H1 (cell line): ENCODE data around the gene TMEM106C. TPM values are rescaled to one million over a fixed set of nuclear protein-coding genes. Genes with fewer than 3 reads are reported as not detected.

Source experiments
- CHD1 ChIP-seq: IDR thresholded peaks from 2 replicates; pipeline ENCODE4 v1.6.1; 2012; ENCODE audit warnings: low read depth, low read length, improper control_type of control experiment
- HDAC2 ChIP-seq, 2 experiments: fragments of 300-600 bp in 1 of 2; sonication (generic) in 1 of 2; IDR thresholded peaks; 2 replicates each; pipeline ENCODE4 v1.6.1; 2011 to 2012; ENCODE audit warnings: low read depth in 2 of 2, low read length in 2 of 2, mild to moderate bottlenecking in 2 of 2, moderate library complexity in 2 of 2, borderline replicate concordance in 1 of 2, inconsistent platforms in 1 of 2
- ZNF274 ChIP-seq: IDR thresholded peaks from 2 replicates; pipeline ENCODE4 v1.7.0; 2012; ENCODE audit warnings: low read length, borderline replicate concordance; ENCODE audit errors: extremely low read depth
- polyA plus RNA-seq, 7 experiments: library from polyadenylated mRNA; depleted of rRNA in 3 of 7; stranded (reverse) in 5 of 7; unstranded in 2 of 7; fragments of >200 nt in 5 of 7; fragments of 200-250 nt in 2 of 7; gene quantifications; 1 replicate in 5 of 7; 2 replicates in 1 of 7; 4 replicates in 1 of 7; pipeline versions ENCODE4 v1.2.1 to v1.2.3, GENCODE V29; 2011 to 2013; ENCODE audit warnings: missing spikeins in 2 of 7, mixed read lengths in 2 of 7
- total RNA-seq: library from RNA; stranded (reverse); fragmentation: NEBNext Ultra II Directional; extraction: Animal tissue kit (Norgen Biotek cat#: 25700); gene quantifications from 2 replicates; pipeline ENCODE4 v1.2.1, GENCODE V29; 2021

Gene TMEM106C
- total and polyA plus RNA-seq, 2 of the 8 experiments (the other 6 are each of a cell fraction or from before 2014, with no cell fraction given) = 36.6 to 45.3 TPM

DNA sequence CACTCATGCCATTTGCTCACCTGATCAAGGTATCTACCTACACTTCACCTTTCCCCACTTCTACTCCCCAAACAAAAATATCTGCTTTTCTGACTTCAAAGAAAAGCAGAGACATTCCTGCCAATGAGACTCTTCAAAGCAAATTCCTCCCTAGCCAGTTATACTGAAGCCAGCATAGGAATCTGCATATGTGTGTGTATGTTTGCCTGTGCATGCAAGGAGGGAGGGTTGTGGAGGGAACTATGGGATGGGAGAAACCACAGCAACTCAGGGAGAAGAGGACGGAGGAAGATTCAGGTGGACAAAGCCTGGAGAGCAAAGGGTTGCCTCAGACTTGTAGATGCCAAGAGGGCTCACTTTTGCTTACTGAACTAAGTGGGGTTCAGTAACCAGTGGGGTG is 32.2 kb upstream of the TMEM106C start (continued):
- TF ChIP-seq CHD1 (no peak), ZNF274 (no peak), HDAC2 (IDR thresholded peaks at IDR 0.05; ENCODE audit: borderline replicate concordance in 1 of 2, low read depth in 2 of 2, low read length in 2 of 2) (no peak)
